ENCODE results near the gene LEKR1. TPM values are rescaled to one million over a fixed set of nuclear protein-coding genes. Genes with fewer than 3 reads are reported as not detected.

The LEKR1 gene
- total RNA-seq, 2 donors from 2014 or later = 0.99 to 1.3 TPM

DNA sequence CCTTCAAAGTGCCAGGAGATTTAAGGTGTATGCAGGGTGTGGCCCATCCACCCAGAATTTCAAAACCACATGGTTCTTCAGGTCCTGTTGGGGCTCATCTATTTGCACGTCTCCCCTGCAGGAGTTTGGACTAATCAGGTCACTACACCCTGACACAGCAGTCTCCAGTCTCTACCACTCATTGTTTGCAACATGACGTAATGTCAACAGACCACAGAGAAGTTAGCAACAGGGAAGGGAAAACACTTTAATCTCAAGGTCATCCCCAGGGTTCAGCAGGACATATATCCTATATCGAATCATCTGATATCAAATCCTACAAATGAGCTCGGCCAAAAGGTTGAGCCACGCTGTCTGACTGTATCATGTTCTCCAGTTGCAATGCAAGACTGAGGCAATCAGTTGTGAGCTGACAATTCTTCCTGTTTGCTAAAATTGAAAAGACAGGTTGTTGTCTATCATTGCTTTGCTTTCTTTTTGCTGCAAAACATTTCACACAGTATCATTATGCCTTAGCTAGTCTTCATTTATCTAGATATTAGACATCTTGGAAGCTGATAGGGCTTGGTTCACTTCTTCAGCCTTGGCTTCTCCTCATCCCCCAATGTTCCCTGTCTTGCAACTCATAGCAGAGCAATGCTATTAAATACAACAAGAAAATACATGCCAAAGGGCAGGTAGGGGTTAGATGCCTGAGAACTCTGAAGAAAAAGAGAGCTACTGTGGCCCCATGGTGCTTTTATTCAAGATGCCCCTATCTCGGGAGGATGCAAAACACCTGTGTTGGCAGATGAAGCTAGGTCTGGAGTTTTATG, 13.4 kb upstream of the LEKR1 start:
- Histone ChIP-seq H3K27ac (peak overlapping the region; percentile 40 to 75 (median 62)), H3K36me3 (replicated peaks in 1 of 2; ENCODE audit: insufficient read depth in 1 of 2, low read depth in 2 of 2) (no peaks in the 10 kb centered on the region), H3K27me3 (no peaks in the 10 kb centered on the region), H3K4me3 (no peak overlapping the region), H3K4me1 (peaks cover 37% of the 10 kb centered on the region), H3K9me3 (no peaks in the 10 kb centered on the region)
- intact Hi-C loops (cut with DNase I) = no loop called here
- DNase-seq = peak; percentile 47 to 76 (median 54)
- peak; percentile 69 for ATAC-seq
- 23 to 29% methylated on average over 6 of the region's 6 CpGs for WGBS, 2 donors
- no peak for TF ChIP-seq POLR2A (IDR thresholded peaks at IDR 0.05)
- TF ChIP-seq, protein P1, sequence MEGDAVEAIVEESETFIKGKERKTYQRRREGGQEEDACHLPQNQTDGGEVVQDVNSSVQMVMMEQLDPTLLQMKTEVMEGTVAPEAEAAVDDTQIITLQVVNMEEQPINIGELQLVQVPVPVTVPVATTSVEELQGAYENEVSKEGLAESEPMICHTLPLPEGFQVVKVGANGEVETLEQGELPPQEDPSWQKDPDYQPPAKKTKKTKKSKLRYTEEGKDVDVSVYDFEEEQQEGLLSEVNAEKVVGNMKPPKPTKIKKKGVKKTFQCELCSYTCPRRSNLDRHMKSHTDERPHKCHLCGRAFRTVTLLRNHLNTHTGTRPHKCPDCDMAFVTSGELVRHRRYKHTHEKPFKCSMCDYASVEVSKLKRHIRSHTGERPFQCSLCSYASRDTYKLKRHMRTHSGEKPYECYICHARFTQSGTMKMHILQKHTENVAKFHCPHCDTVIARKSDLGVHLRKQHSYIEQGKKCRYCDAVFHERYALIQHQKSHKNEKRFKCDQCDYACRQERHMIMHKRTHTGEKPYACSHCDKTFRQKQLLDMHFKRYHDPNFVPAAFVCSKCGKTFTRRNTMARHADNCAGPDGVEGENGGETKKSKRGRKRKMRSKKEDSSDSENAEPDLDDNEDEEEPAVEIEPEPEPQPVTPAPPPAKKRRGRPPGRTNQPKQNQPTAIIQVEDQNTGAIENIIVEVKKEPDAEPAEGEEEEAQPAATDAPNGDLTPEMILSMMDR (IDR thresholded peaks at IDR 0.05) = no peak

DNA sequence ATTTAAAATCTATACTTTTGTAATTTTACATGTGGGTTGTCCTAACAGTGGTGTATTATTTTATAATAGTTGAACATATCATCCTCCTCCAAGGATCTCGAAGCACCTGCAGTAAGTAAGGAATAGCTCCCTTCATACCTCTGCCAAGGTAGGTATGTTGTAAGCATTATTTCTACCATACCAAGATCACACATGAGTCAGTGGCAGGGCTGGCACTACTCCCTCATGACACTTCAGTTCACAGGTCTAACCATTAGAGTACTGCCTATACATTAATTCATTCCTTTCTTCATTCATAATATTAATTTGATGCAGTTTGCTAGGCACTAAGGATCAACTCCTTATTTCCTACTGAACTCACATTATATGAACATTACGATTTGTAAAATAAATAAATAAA, 11.9 kb upstream of the LEKR1 start:
- H3K27ac ChIP-seq = no peak overlapping the region
- peaks cover 45% of the 10 kb centered on the region for H3K4me1 ChIP-seq
- H3K4me3 ChIP-seq = no peak overlapping the region
- no peaks in the 10 kb centered on the region for H3K27me3 ChIP-seq
- no peak for DNase-seq
- H3K9me3 ChIP-seq = no peaks in the 10 kb centered on the region
- H3K36me3 ChIP-seq (replicated peaks in 1 of 2; ENCODE audit: insufficient read depth in 1 of 2, low read depth in 2 of 2) = no peaks in the 10 kb centered on the region
- no peak for ATAC-seq
- intact Hi-C loops (cut with DNase I) = no loop called here
- TF ChIP-seq, protein P1 (IDR thresholded peaks at IDR 0.05) = no peak
- no peak for TF ChIP-seq POLR2A (IDR thresholded peaks at IDR 0.05)
- WGBS, 2 donors = 91 to 95% methylated on average over 2 of the region's 2 CpGs

- DNase-seq = peak; percentile 47 to 61 (median 50)
- WGBS, 2 donors = 13 to 17% methylated on average over 15 to 60 of the region's 74 CpGs
These were observed 9.9 kb upstream of the LEKR1 start for GRCh38 chr3:156816091-156816793.

DNA sequence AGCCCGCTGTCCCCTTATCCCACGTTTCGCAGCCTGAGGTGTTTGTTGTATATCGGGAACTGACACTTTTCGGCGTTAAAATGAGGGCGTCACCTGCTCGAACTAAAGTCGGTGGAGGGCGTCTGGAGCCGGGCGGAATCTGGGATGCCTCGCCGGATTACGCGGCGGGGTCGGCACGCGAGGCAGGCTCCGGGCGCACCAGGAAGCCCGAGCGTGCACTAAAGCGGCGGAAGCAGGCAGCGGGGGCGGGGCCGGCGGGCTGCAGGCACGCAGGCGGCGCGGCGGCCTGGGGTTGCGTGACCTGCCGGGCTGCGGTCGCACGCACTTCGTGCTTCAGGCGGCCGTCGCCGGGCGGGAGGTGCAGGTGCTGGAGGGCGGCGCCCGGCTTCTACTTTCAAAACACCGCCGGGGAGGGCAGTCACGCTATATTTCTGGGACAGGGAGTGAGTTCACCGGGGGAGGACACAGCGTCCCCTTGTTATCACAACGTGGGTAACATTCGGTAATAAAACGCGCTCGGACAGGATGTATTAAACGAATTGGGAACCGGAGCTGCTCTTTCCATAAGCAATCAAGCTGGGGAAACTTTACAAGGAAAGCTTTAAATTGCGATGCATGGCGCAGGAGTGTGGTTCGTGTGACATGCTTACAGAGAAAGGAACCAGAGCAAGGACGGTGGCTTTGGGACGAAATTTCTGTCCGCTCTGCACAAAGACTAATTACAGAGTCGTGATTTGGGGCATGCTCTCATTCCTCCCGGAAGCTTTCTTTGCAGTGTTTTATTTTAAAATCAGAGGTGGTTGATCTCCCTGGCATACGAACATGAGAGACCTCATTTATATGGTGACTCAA, 9.1 kb upstream of the LEKR1 start:
- H3K4me3 ChIP-seq = peak overlapping the region; percentile 18 to 19
- intact Hi-C loops (cut with DNase I) = no loop called here
- H3K9me3 ChIP-seq = no peaks in the 10 kb centered on the region
- no peaks in the 10 kb centered on the region for H3K36me3 ChIP-seq (replicated peaks in 1 of 2; ENCODE audit: insufficient read depth in 1 of 2, low read depth in 2 of 2)
- H3K27me3 ChIP-seq = no peaks in the 10 kb centered on the region
- DNase-seq (peak; percentile 89 to 93 (median 90)), ATAC-seq (peak; percentile 87)
- H3K27ac ChIP-seq = peak overlapping the region; percentile 89 to 97 (median 92)
- peak; percentile 90 to 94 (median 93) for TF ChIP-seq POLR2A (IDR thresholded peaks at IDR 0.05)
- TF ChIP-seq, protein P1 (IDR thresholded peaks at IDR 0.05) = no peak
- WGBS, 2 donors = 1% methylated on average over 19 to 70 of the region's 70 CpGs
- H3K4me1 ChIP-seq = peaks cover 50% of the 10 kb centered on the region

More at GRCh38 chr3:156816091-156816793, 9.9 kb upstream of the LEKR1 start:
- peak; percentile 36 for ATAC-seq
- no peaks in the 10 kb centered on the region for H3K27me3 ChIP-seq
- H3K36me3 ChIP-seq (replicated peaks in 1 of 2; ENCODE audit: insufficient read depth in 1 of 2, low read depth in 2 of 2) = no peaks in the 10 kb centered on the region
- peak overlapping the region; percentile 18 to 19 for H3K4me3 ChIP-seq
- H3K4me1 ChIP-seq = peaks cover 55% of the 10 kb centered on the region
- intact Hi-C loops (cut with DNase I) = no loop called here
- H3K9me3 ChIP-seq = no peaks in the 10 kb centered on the region
- peak overlapping the region; percentile 89 to 97 (median 92) for H3K27ac ChIP-seq
- TF ChIP-seq, protein P1 (IDR thresholded peaks at IDR 0.05) = peak in 3 of 7 experiments; percentile 11 to 18 (median 12)
- TF ChIP-seq POLR2A (IDR thresholded peaks at IDR 0.05) = no peak
